ENCODE results near the gene IGF2BP2. TPM values are rescaled to one million over a fixed set of nuclear protein-coding genes. Genes with fewer than 3 reads are reported as not detected.

The IGF2BP2 gene
- total and polyA plus RNA-seq, 3 donors from 2014 or later, result 18.9 to 29.1 (median 19.4) TPM

DNA sequence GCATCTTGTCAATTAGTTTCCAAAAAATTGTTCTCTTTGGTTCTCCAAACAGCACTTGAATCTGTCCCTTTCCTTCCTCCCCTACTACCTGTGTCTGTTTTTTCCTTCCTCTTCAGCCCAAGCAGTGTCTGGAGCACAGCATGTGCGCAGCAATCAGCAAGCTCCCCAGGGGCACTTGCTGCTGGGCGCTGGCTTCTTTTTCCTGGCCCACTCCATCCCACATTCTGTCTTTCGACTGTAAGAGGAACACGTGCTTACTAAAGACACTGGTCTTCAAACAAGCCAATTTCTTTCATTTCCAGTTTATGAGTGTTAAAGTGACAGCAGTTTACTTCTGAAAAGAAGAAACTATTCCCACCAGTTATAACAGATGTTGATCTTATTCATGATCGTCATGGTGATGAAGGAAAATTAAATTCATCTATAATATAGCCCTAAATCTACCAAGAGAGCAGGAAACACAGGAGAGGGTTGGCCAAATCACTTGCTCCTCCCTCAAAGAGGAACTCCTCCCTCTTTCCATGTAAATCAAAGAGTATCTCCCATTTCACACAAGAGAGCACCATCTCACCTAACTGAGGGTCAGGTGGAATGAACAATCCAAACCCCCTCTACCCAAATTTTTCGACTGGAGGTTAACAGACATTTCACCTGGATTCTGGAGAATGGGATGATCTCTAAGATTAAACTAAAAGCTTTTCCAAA lies 115.4 kb downstream of the IGF2BP2 start:
- TF ChIP-seq, protein P1, sequence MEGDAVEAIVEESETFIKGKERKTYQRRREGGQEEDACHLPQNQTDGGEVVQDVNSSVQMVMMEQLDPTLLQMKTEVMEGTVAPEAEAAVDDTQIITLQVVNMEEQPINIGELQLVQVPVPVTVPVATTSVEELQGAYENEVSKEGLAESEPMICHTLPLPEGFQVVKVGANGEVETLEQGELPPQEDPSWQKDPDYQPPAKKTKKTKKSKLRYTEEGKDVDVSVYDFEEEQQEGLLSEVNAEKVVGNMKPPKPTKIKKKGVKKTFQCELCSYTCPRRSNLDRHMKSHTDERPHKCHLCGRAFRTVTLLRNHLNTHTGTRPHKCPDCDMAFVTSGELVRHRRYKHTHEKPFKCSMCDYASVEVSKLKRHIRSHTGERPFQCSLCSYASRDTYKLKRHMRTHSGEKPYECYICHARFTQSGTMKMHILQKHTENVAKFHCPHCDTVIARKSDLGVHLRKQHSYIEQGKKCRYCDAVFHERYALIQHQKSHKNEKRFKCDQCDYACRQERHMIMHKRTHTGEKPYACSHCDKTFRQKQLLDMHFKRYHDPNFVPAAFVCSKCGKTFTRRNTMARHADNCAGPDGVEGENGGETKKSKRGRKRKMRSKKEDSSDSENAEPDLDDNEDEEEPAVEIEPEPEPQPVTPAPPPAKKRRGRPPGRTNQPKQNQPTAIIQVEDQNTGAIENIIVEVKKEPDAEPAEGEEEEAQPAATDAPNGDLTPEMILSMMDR (IDR thresholded peaks at IDR 0.05), result no peak
- TF ChIP-seq POLR2A (IDR thresholded peaks at IDR 0.05), result no peak
- intact Hi-C loops (cut with DNase I; ENCODE audit: low total_unique reads), result no loop called here
- H3K27me3 ChIP-seq, result no peaks in the 10 kb centered on the region
- no peak overlapping the region for H3K27ac ChIP-seq
- no peak for DNase-seq
- WGBS, 2 donors, result 57 to 61% methylated on average over 6 of the region's 6 CpGs
- no peaks in the 10 kb centered on the region for H3K4me1 ChIP-seq
- no peaks in the 10 kb centered on the region for H3K36me3 ChIP-seq (ENCODE audit: low read depth, missing control alignments)
- no peak overlapping the region for H3K4me3 ChIP-seq
- no peaks in the 10 kb centered on the region for H3K9me3 ChIP-seq

DNA sequence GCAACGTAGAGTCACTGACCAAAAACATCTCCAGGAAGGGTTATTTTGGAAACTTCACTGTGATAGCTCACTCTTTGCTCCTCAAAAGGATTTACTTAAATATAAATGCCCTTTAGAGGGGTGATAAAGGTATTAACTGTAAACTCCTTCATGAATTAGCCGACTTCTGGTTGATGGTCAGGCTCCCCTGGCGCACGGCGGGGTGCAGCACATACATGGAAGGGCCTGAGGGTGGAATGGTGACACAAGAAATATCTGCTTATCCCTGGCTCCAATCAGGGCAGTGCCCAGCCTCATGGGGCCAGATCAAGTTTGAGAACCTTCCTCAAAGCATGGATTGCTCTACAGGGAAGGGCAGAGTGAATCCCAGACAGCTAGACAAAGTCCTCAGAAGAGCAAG lies 116.5 kb downstream of the IGF2BP2 start:
- no peak overlapping the region for H3K27ac ChIP-seq
- H3K9me3 ChIP-seq, result no peaks in the 10 kb centered on the region
- TF ChIP-seq POLR2A (IDR thresholded peaks at IDR 0.05), result no peak
- TF ChIP-seq, protein P1 (IDR thresholded peaks at IDR 0.05), result no peak
- no peaks in the 10 kb centered on the region for H3K27me3 ChIP-seq
- WGBS, 2 donors, result 91 to 95% methylated on average over 5 of the region's 5 CpGs
- H3K4me1 ChIP-seq, result no peaks in the 10 kb centered on the region
- H3K36me3 ChIP-seq (ENCODE audit: low read depth, missing control alignments), result no peaks in the 10 kb centered on the region
- no peak overlapping the region for H3K4me3 ChIP-seq
- intact Hi-C loops (cut with DNase I; ENCODE audit: low total_unique reads), result no loop called here
- no peak for DNase-seq

DNA sequence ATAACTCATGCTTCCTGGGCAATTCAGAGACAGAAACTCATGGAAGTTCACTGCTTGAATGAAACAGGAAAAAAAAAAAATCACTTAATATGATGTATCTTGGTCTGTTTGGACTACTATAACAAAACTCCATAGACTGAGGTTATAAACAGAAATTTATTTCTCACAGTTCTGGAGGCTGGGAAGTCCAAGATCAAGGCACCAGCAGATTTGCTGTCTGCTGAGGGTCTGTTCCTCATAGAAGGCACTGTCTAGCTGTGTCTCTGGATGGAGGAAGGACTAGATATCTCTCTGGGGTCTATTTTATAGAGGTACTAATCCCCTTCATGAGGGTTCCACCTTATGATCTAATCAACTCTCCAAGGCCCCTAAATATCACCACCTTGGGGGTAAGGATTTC lies 119.3 kb downstream of the IGF2BP2 start:
- Histone ChIP-seq H3K9me3 (no peaks in the 10 kb centered on the region), H3K27me3 (no peaks in the 10 kb centered on the region), H3K27ac (no peak overlapping the region), H3K4me1 (no peaks in the 10 kb centered on the region), H3K4me3 (no peak overlapping the region), H3K36me3 (ENCODE audit: low read depth, missing control alignments) (no peaks in the 10 kb centered on the region)
- no peak for DNase-seq
- intact Hi-C loops (cut with DNase I; ENCODE audit: low total_unique reads), result no loop called here
- TF ChIP-seq, protein P1 (IDR thresholded peaks at IDR 0.05), result no peak
- no peak for TF ChIP-seq POLR2A (IDR thresholded peaks at IDR 0.05)

DNA sequence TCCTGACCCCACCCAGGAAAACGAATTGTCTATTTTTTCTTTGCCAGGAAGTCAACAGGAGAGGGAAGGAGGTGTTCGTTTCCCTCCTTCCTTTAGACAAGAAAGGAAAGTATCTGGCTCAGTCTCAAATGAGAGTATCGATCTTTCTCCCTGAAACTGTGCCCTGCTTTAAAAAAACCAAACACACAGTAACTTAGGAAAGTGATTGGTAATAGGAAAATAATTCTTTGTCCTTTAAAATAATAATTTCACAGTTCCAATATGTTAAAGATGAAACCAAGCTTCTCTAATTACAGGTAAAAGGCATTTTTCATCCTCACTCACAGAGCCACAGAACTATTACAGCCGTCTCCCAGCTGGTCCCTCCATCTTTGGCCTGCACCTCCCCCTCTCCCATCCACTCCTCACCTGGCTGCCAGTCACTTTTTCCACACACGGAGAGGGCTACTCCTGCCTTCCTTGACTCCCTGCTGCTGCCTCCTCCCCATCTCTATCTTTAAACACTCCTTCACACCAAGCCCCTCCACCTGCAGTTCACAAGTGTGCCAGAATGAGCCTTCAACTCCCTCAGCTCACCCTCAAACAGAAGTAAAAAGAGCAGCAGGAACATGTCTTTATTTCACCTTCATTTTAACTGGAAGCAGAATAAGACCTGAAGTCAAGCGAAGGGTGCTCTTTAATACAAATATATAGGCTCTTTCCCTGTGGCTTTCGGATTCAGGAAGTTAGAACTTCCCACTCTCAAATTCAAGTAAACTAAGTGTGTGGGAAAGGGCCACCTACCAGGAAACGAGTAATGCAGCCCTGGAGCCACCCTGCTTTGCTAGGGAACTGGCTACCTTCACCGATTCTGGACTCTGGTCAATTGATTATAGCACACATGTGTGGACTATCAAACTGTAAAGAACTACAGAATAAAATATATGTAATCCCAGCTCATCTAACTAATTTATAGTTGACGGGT lies 122.3 kb downstream of the IGF2BP2 start:
- no peaks in the 10 kb centered on the region for H3K27me3 ChIP-seq
- no peak overlapping the region for H3K27ac ChIP-seq
- 50 to 55% methylated on average over 10 of the region's 10 CpGs for WGBS, 2 donors
- H3K9me3 ChIP-seq, result no peaks in the 10 kb centered on the region
- TF ChIP-seq, protein P1 (IDR thresholded peaks at IDR 0.05), result no peak
- no peak for TF ChIP-seq POLR2A (IDR thresholded peaks at IDR 0.05)
- no peaks in the 10 kb centered on the region for H3K4me1 ChIP-seq
- no peak overlapping the region for H3K4me3 ChIP-seq
- H3K36me3 ChIP-seq (ENCODE audit: low read depth, missing control alignments), result no peaks in the 10 kb centered on the region
- no peak for DNase-seq
- intact Hi-C loops (cut with DNase I; ENCODE audit: low total_unique reads), result no loop called here

Data from testis (tissue), 3 donors.